Tongue (tissue), 2 donors: ENCODE results near the gene MAT1A. TPM values are rescaled to one million over a fixed set of nuclear protein-coding genes. Genes with fewer than 3 reads are reported as not detected.
"Not testable (repeated sequence)": the region's sequence is repeated elsewhere in the genome, so short reads cannot be mapped to it uniquely, and the experiment has no call there.

ENCODE experiments used
- DNase-seq: peaks from one replicate; pipeline ENCODE4 v3.0.0-alpha.2; 2015
- total RNA-seq: library from RNA; depleted of rRNA; stranded (reverse); fragments of >200 nt; gene quantifications from one replicate; pipeline ENCODE4 v1.2.3, GENCODE V29; 2014

MAT1A gene
- 0.31 TPM for total RNA-seq

GRCh38 chr10:80289451-80290287 is at the start of gene MAT1A:
Gene MAT1A, minus strand, starts transcription at chr10:80289658. Its CDS starts 235 bp downstream, at chr10:80289423.
- peak; percentile 45 for DNase-seq

- DNase-seq = no peak
These were observed 44.5 kb upstream of the MAT1A start for GRCh38 chr10:80333983-80334382.

GRCh38 chr10:80324891-80325364 is 35.5 kb upstream of the MAT1A start:
- no peak for DNase-seq

- no peak for DNase-seq
These were observed 34.6 kb upstream of the MAT1A start for GRCh38 chr10:80324086-80324485.

- no peak for DNase-seq
These were observed 33.9 kb upstream of the MAT1A start for GRCh38 chr10:80323311-80323710.

- DNase-seq = no peak
These were observed 33.3 kb upstream of the MAT1A start for GRCh38 chr10:80322711-80323110.

- DNase-seq = no peak
These were observed 32.7 kb upstream of the MAT1A start for GRCh38 chr10:80322158-80322557.

GRCh38 chr10:80321183-80321582 is 31.7 kb upstream of the MAT1A start:
- DNase-seq = no peak

- DNase-seq = no peak
These were observed 30.9 kb upstream of the MAT1A start for GRCh38 chr10:80320377-80320776.

GRCh38 chr10:80319725-80320290 is 30.4 kb upstream of the MAT1A start:
- DNase-seq = no peak

GRCh38 chr10:80319318-80319717 is 29.9 kb upstream of the MAT1A start:
- DNase-seq = no peak

GRCh38 chr10:80318742-80319141 is 29.3 kb upstream of the MAT1A start:
- DNase-seq = no peak

GRCh38 chr10:80315391-80315790 is 25.9 kb upstream of the MAT1A start:
- no peak for DNase-seq

GRCh38 chr10:80313523-80313922 is 24.1 kb upstream of the MAT1A start:
- no peak for DNase-seq

GRCh38 chr10:80305989-80306388 is 16.5 kb upstream of the MAT1A start:
- DNase-seq = not testable (repeated sequence)

GRCh38 chr10:80296942-80297341 is 7.5 kb upstream of the MAT1A start:
- no peak for DNase-seq

GRCh38 chr10:80292607-80293239 is 3.3 kb upstream of the MAT1A start:
- no peak for DNase-seq

- DNase-seq = no peak
These were observed 1.2 kb upstream of the MAT1A start for GRCh38 chr10:80290474-80291220.

GRCh38 chr10:80288849-80289248 is 609 bp downstream of the MAT1A start:
- no peak for DNase-seq

GRCh38 chr10:80284522-80284921 is 4.9 kb downstream of the MAT1A start:
- no peak for DNase-seq

GRCh38 chr10:80283536-80284199 is 5.8 kb downstream of the MAT1A start:
- no peak for DNase-seq

- no peak for DNase-seq
These were observed 6.3 kb downstream of the MAT1A start for GRCh38 chr10:80283119-80283518.
